ENCODE data around the gene UFC1.
A peak's percentile ranks its signal among the peaks of the same experiment; 100 is the strongest.

Gene UFC1

DNA sequence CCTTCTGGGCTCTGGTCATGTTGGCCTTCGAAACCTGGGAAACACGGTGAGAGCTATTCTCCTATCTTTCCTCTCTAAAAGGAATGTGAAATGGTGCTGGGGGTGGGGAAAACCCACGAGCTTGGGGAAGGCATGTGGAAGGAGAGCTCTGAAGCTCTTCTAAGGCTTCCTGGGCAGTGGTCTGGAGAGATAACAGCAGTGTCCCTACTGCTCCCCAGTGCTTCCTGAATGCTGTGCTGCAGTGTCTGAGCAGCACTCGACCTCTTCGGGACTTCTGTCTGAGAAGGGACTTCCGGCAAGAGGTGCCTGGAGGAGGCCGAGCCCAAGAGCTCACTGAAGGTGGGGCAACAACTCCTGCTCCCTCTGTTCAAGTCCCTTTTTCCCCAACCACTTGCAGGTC, 8.3 kb downstream of the UFC1 start:
- TF ChIP-seq, protein P1, sequence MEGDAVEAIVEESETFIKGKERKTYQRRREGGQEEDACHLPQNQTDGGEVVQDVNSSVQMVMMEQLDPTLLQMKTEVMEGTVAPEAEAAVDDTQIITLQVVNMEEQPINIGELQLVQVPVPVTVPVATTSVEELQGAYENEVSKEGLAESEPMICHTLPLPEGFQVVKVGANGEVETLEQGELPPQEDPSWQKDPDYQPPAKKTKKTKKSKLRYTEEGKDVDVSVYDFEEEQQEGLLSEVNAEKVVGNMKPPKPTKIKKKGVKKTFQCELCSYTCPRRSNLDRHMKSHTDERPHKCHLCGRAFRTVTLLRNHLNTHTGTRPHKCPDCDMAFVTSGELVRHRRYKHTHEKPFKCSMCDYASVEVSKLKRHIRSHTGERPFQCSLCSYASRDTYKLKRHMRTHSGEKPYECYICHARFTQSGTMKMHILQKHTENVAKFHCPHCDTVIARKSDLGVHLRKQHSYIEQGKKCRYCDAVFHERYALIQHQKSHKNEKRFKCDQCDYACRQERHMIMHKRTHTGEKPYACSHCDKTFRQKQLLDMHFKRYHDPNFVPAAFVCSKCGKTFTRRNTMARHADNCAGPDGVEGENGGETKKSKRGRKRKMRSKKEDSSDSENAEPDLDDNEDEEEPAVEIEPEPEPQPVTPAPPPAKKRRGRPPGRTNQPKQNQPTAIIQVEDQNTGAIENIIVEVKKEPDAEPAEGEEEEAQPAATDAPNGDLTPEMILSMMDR (IDR thresholded peaks at IDR 0.05; ENCODE audit: control insufficient read depth, extremely low read depth, insufficient read depth) = no peak
- H3K4me3 ChIP-seq (ENCODE audit: low read depth, low read length) = no peak overlapping the region
- no peak for DNase-seq (ENCODE audit: low read depth)

DNA sequence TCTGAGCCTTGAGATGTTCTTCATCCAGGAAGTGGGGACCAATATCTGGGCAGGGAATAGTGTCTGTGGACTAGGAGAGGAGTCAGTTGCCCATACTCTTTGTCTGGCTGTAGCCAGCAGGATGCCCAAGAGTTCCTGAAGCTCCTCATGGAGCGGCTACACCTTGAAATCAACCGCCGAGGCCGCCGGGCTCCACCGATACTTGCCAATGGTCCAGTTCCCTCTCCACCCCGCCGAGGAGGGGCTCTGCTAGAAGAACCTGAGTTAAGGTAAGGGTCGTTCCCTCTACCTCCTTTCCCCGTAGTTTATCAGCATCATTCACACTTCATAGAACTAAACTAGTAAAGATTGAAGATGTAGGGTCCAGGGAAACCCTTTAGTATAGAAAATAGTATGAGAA, 9.0 kb downstream of the UFC1 start:
- DNase-seq (ENCODE audit: low read depth) = no peak
- TF ChIP-seq, protein P1 (IDR thresholded peaks at IDR 0.05; ENCODE audit: control insufficient read depth, extremely low read depth, insufficient read depth) = no peak
- no peak overlapping the region for H3K4me3 ChIP-seq (ENCODE audit: low read depth, low read length)

DNA sequence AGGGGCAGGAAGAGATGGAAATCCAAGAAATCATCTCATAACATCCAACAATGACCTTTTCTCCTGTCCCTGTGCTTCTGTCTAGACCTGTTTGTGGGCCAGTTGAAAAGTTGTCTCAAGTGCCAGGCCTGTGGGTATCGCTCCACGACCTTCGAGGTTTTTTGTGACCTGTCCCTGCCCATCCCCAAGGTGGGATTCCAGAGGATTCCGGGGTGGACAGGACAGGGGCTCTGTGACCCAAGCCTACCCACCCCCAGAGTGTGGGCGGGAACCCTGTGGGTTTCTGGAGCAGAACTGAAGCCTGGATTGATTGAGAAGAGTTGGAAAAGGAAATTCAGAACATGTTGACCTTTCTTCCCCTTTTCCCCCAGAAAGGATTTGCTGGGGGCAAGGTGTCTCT, 10.0 kb downstream of the UFC1 start:
- no peak overlapping the region for H3K4me3 ChIP-seq (ENCODE audit: low read depth, low read length)
- TF ChIP-seq, protein P1 (IDR thresholded peaks at IDR 0.05; ENCODE audit: control insufficient read depth, extremely low read depth, insufficient read depth) = no peak
- DNase-seq (ENCODE audit: low read depth) = no peak

DNA sequence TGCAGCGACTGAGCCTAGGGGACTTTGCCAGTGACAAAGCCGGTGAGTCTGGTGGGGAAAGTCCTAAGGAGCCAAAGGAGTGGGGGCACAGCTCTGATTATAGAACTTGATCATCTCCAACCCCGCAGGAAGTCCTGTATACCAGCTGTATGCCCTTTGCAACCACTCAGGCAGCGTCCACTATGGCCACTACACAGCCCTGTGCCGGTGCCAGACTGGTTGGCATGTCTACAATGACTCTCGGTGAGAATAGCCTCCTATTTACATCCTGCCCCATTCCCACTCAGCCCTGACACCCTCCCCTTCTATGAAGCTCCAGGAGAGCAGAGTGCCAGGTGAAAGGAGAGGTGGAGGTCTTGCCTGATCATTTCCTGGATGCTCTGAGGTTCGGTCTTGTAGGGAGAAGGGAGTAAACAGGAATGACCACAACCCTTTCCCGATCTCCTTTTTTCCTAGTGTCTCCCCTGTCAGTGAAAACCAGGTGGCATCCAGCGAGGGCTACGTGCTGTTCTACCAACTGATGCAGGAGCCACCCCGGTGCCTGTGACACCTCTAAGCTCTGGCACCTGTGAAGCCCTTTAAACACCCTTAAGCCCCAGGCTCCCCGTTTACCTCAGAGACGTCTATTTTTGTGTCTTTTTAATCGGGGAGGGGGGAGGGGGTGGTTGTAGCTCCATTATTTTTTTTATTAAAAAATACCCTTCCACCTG, 11.3 kb downstream of the UFC1 start:
- H3K4me3 ChIP-seq (ENCODE audit: low read depth, low read length) = peak overlapping the region; percentile 89
- TF ChIP-seq, protein P1 (IDR thresholded peaks at IDR 0.05; ENCODE audit: control insufficient read depth, extremely low read depth, insufficient read depth) = no peak
- no peak for DNase-seq (ENCODE audit: low read depth)

DNA sequence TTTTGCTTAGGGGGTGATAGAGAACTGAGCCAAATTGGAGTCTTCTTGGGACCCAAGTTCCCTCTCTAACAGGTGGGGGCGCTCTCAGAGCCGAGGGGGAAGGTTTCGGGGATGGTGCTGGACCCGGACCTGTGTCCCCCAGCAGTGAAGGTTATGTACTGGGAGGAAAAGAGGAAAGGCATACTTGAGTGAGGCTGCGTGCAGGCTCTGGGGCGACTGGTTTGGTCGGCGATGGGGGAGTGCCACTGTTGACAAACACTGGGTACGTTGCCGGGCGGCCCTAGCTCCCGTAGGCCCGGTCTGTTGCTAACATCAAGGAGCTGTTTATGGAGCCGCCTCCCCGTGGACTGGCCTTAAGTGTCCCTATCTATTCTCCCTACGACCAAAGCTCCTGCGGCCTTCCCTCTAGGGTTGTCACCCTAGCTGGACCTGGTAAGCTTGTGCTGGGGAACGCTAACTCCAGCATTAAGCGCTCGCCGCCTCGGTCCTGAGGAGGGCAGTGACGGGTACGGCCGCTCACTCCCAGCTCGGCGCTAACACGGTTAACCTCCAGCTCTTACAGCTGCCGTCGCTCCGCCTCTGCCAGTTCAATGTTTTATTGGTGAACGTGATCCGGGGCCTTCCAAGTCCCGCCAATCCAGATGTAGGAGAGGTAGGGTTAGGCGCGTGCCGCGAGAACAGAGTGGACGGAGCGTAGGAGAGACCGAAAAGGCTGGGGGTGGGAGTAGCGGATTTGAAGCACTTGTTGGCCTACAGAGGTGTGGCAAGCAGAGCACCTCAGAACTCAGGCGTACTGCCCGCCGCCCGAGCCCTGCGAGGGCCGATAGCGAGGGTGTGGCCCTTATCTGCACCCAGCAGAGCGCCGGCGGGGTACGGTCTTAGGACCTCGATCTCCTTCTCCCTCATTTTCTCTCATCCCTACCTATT, 12.2 kb downstream of the UFC1 start, which contains the start of gene PPOX:
TSS of gene PPOX (plus strand) at position 685 of the 927 bp plus-strand sequence. CDS start 422 bp downstream, outside the sequence.
- TF ChIP-seq, protein P1 (IDR thresholded peaks at IDR 0.05; ENCODE audit: control insufficient read depth, extremely low read depth, insufficient read depth) = peak; percentile 40
- H3K4me3 ChIP-seq (ENCODE audit: low read depth, low read length) = peak within 1 kb of the TSS; percentile 89
- peak; percentile 98 for DNase-seq (ENCODE audit: low read depth)

DNA sequence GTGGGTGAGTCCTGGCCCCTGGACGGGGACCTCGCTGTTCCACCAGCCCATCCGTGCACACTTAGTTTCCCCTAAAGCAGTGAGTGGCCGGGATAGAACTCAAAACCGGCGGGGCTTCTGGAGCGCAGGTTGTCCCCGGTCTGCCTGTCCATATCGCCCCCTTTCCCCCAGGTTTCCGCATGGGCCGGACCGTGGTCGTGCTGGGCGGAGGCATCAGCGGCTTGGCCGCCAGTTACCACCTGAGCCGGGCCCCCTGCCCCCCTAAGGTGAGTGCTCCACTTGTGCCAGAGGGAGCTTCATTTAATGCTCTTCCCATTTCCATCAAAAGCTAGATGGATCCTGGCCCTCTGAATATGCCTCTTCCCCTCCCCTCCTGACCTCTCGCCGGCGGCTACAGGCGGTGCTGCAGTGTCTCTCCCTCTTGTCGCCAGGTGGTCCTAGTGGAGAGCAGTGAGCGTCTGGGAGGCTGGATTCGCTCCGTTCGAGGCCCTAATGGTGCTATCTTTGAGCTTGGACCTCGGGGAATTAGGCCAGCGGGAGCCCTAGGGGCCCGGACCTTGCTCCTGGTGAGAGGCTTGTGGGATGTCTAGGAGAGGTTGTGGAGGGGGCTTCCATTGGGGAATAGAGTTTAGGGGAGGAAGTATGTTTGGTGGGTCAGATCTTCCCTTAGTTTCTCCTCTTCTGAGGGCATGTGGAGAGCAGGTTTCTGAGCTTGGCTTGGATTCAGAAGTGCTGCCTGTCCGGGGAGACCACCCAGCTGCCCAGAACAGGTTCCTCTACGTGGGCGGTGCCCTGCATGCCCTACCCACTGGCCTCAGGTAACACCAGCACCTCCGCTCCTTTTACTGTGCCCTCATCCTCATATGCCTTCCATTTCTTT, 13.1 kb downstream of the UFC1 start:
- TF ChIP-seq, protein P1 (IDR thresholded peaks at IDR 0.05; ENCODE audit: control insufficient read depth, extremely low read depth, insufficient read depth) = no peak
- H3K4me3 ChIP-seq (ENCODE audit: low read depth, low read length) = peak overlapping the region; percentile 89
- DNase-seq (ENCODE audit: low read depth) = no peak
